HPDE6-E6E7 (cell line): ENCODE results near the gene OLFM4.
"Not testable (repeated sequence)": the region's sequence is repeated elsewhere in the genome, so short reads cannot be mapped to it uniquely, and the experiment has no call there.

Experiments used
- DNase-seq: peaks from one replicate; pipeline ENCODE4 v3.0.0; 2011; ENCODE audit warnings: missing footprints; ENCODE audit errors: extremely low spot score

Gene OLFM4

DNA sequence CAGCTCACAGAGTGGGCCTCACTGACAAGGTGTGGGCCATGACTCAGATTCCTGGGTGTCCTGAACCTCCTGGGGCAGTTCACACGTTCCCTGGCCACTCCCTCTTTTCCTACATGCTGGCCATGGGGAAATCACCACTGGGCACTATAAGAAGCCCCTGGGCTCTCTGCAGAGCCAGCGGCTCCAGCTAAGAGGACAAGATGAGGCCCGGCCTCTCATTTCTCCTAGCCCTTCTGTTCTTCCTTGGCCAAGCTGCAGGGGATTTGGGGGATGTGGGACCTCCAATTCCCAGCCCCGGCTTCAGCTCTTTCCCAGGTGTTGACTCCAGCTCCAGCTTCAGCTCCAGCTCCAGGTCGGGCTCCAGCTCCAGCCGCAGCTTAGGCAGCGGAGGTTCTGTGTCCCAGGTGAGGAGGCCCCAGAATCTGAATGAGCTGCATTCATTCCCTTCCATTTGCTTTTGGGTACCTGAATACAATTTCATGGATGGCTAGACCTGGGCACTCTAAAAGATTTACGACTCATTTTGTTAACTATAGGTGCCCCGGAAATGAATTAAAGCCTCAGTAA is at the start of gene OLFM4:
Gene OLFM4 (plus strand): TSS at position 177 of the 567 bp plus-strand sequence. CDS start 24 bp downstream, at position 201.
- no peak for DNase-seq

DNA sequence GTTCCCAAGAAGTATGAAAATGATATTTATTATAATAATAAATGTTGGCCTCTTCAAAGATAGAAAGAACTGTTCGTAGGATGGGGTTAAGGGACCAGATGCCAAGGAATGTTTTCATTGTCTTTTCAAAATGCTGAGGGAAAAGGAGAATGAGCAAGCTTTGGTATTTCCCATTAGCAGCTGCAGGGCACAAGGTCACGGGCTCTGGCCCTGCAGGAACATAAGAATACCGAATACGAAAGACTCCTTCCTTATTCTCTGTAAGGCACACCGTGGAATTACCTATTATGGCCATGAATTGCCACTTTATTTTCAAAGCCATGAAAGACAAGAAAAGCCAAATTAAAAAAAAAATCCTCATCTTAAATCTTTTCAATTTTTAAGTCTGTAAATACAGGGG is 49.6 kb upstream of the OLFM4 start:
- no peak for DNase-seq

DNA sequence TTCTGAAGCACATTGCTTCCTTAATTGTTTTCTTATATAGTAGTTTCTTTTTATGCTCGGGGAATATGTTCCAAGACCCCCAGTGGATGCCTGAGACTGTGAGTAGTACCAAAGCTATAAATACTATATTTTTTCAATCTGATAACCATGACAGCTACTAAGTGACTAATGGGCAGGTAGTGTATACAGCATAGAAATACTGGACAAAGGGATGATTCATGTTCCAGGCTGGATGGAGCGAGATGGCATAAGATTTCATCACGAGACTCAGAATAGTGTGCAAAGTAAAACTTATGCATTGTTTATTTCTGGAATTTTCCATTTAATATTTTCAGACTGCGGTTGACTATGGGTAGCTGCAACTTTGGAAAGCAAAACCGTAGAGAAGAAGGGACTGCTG is 47.9 kb upstream of the OLFM4 start:
- DNase-seq: no peak

GRCh38 chr13:52983836-52984235 is 44.8 kb upstream of the OLFM4 start:
- no peak for DNase-seq

DNA sequence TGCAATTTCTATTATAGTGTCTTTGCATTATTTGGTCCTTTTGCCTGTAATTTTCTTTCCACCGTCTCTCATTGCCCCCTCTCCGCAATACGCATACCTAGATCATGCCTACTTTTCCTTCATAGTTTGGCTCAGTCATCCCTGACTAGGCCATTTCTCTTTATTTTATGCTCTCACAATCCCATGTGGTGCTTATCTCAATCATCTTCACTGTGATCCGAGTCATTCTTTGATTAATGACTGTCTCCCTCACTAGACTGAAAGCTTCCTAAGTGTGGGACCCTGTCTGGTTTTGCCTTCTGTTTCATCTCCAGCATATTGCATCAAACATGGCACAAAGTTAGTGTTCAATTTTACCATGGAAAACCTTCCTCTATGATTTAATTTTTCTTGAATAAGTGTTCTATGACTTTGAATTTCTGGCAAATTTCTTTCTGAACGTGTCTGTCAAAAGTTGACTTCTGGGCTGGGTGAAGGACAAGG is 43.7 kb upstream of the OLFM4 start:
- no peak for DNase-seq

DNA sequence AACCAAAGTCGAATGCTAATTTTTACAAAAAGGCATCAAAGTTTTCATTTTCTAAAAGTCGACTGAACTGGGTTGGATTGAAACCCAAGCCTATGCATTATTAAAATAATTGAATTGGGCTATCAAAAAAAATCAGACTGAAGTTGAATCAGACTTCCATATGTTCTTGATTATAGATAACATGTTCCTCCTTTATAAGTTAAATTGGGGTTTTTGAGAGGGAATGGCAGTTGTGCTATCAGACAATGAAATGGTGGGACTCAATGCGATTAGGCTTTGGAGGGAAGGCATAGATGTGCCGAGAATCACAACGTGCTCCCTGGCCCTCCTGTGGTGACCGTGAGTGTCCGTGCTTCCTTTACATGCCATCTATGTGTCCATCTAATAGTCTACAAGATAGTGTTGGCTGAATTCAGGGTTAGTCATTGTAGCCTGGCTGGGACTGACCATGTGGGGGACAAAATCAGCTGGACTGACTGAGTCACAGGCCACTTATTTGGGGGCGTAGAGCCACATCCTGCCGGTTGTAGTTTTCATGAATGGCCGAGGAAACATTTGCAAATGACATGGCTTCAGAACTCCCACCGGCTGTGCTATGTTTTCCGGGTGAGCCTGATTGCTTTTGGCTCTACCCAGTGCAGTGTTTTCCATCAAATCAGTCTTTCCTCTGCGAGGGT is 37.1 kb upstream of the OLFM4 start:
- DNase-seq: no peak

- DNase-seq: no peak
These were observed 36.5 kb upstream of the OLFM4 start for GRCh38 chr13:52992110-52992509.

- no peak for DNase-seq
These were observed 34.6 kb upstream of the OLFM4 start for GRCh38 chr13:52994051-52994450.

- no peak for DNase-seq
These were observed 33.7 kb upstream of the OLFM4 start for GRCh38 chr13:52994865-52995264.

GRCh38 chr13:52995946-52996345 is 32.7 kb upstream of the OLFM4 start:
- DNase-seq: no peak

DNA sequence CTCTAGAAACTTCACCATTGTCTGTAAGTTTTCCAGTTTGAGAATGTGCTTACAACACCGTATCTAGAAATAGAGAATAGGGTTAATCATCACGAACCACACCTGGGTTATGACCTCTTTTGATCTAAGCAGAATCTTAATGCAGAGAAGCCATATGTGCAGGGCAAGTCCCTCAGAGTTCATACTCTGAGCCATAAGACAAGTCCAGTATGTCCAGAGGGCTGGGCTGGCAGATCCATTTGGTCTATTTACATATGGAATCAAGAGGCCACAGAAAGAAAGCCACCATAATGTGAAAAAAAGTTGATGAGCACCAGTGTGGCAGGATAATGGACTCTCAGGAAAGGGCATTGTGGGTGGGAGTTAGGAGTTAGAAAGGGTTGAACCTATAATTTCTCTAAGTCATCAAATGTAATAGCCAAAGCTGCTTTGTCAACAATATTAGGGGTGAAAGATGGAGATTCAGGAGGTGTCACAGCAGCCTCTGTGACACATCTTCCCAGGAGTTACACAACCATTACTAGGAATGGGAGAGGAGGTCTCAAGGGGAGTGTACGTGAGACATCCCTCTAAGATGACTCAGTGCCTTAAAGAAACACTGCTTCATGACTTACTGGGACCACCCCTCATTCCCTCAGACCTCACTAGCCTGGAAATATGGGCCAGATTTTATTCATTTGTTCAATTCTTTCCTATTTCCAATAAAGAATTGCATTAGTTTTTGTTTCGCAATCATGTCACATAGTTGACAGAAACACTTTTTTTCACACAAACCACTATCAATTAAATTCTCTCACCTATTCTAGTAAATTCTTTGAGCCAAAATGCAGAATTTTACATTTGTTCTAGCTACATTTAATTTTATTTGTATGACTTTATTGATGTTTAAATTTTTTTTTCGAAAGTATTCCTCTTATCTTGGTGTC is 30.4 kb upstream of the OLFM4 start:
- no peak for DNase-seq

DNA sequence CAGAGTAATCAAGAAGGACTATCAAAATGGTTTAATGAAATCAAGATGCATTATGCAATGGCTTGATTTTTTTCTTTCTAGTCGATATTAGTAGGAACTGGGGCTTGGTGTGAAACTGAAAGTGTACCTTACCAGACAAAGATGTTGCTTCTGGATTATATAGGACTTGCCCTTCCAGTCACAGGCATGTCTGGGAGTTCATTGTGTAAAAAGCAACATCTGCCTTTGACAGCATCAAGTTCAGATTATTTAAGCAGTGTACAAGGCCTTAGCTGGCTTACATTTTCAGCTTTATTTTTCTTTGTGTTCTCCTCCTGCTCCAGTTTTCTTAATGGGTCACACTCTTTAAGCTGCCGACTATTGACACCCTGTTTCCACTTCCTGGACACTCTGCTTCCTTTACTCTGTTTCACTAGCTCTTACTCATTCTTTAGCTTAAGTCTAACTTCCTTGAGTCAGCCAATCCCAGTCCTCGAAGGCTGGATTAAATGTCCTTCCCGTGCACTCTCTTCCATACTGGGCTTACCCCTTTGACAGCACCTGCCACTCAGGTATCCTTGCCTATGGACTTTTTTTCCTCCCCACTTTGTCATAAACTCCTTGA is 29.4 kb upstream of the OLFM4 start:
- no peak for DNase-seq

GRCh38 chr13:53001444-53002225 is 27.0 kb upstream of the OLFM4 start:
- DNase-seq: no peak

GRCh38 chr13:53004573-53004972 is 24.0 kb upstream of the OLFM4 start:
- no peak for DNase-seq

- no peak for DNase-seq
These were observed 23.0 kb upstream of the OLFM4 start for GRCh38 chr13:53005626-53006025.

- no peak for DNase-seq
These were observed 20.7 kb upstream of the OLFM4 start for GRCh38 chr13:53007872-53008271.

DNA sequence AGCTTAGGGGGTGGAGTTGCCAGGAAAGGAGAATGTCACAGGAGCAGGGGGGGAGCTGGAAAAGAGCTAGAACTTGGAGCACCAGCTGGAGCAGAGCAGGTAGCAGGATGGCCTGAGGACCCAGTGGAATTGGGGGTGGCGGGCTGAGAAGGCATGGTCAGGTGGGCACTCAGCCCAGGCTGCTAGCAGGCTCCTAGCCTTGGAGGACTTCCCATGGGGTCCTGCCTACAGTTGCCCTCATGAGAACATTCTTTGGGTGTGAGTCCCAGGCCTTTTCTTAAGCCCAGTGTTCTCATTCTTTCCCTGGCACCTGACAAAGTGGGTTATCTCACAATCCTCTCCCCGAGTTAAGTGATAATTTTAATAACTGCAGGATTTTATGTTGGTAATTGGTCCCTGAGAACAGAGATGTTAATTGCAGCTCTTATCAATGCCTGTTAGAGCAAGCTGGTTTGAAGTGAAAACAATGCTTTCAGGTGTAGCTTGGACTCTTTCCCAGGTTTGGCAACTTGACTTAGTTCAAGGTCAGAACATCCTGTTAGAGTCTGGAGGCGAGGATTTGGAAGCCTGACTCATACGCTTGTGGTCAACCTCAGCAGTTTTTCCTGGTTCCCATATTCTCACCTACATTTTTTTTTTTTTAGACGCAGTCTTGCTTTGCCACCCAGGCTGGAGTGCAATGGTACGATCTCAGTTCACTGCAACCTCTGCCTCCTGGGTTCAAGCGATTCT is 18.1 kb upstream of the OLFM4 start:
- peak; percentile 12 for DNase-seq

- no peak for DNase-seq
These were observed 15.9 kb upstream of the OLFM4 start for GRCh38 chr13:53012707-53013106.

DNA sequence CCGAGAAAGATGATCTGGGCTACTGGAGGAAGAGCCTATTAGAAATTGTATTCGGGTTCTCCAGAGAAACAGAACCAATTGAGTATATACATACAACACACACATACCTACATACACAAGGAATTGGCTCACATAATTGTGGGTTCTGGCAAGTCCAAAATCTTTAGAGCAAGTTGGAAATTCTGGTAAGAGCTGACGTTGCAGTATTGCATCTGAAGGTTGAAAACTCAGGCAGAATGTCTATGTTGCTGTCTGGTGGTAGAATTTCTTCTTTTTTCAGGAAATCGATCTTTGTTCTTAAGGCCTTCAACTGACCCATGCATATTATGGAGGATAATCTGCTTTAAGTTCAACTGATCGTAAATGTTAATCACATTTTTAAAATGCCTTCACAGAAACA is 15.5 kb upstream of the OLFM4 start:
- no peak for DNase-seq

DNA sequence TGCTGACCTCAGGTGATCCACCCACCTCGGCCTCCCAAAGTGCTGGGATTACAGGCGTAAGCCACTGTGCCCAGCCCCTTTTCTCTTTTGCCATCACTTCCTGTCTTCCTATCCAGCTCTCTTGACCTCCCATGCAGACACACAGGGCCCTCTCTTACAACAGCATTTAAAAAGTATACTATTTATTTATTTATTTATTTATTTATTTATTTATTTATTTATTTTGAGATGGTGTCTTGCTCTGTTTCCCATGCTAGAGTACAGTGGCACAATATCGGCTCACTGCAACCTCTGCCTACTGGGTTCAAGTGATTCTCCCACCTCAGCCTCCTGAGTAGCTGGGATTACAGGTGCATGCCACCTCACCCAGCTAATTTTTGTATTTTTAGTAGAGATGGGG is 14.6 kb upstream of the OLFM4 start:
- not testable (repeated sequence) for DNase-seq
